ENCODE measurements around the gene FKBP8. TPM values are rescaled to one million over a fixed set of nuclear protein-coding genes. Genes with fewer than 3 reads are reported as not detected.
"Not testable (repeated sequence)": the region's sequence is repeated elsewhere in the genome, so short reads cannot be mapped to it uniquely, and the experiment has no call there.

FKBP8 gene
- total RNA-seq, 2 experiments from 2014 or later = 147 to 152 TPM

GRCh38 chr19:18523841-18524240, 19.5 kb downstream of the FKBP8 start:
- ChIA-PET CTCF (no interaction called here), POLR2A (interaction anchor here (1.0 to 5.1 kb wide), 5 partner anchors 10 to 65 kb away, joined by 3 to 59 read pairs (median 4); partner anchors contain the start of genes REX1BD and UBA52)
- no peaks in the 10 kb centered on the region for H3K9me3 Mint-ChIP-seq
- H3K27me3 ChIP-seq (ENCODE audit: control insufficient read depth in 1 of 2, insufficient read depth in 2 of 2, low read length in 2 of 2) = no peaks in the 10 kb centered on the region
- peak overlapping the region; percentile 86 for H3K27ac Mint-ChIP-seq
- H3K27me3 Mint-ChIP-seq = no peaks in the 10 kb centered on the region
- peaks cover 13% of the 10 kb centered on the region for H3K4me1 Mint-ChIP-seq (ENCODE audit: low read depth)
- intact Hi-C loops (cut with DNase I, micrococcal nuclease) = loop anchor here (2.0 to 10.0 kb wide), 5 partner anchors 63 to 395 kb away; partner anchors contain the start of genes COPE (in 2 of the 2), DDX49 (in 2 of the 2), REX1BD (in 1 of the 2) and UPF1 (in 1 of the 2)
- no peak overlapping the region for H3K4me3 Mint-ChIP-seq
- peaks cover 30% of the 10 kb centered on the region for H3K4me1 ChIP-seq (ENCODE audit: insufficient read depth, low read length)
- H3K27ac ChIP-seq (ENCODE audit: low read depth in 1 of 2, low read length in 2 of 2) = no peak overlapping the region
- ATAC-seq (ENCODE audit: poor library complexity) (no peak), DNase-seq (no peak)
- TF ChIP-seq CTCF (IDR thresholded peaks at IDR 0.05) = no peak
- H3K36me3 Mint-ChIP-seq (ENCODE audit: low read depth) = peaks cover 6% of the 10 kb centered on the region
- H3K36me3 ChIP-seq (ENCODE audit: insufficient read depth, low read length) = peaks cover 3% of the 10 kb centered on the region
- H3K4me3 ChIP-seq (ENCODE audit: low read length) = no peak overlapping the region
- no peaks in the 10 kb centered on the region for H3K9me3 ChIP-seq (ENCODE audit: control insufficient read depth in 1 of 2, insufficient read depth in 1 of 2, low read length in 2 of 2)

- not testable (repeated sequence) for H3K36me3 ChIP-seq (ENCODE audit: insufficient read depth, low read length); H3K9me3 ChIP-seq (ENCODE audit: control insufficient read depth in 1 of 2, insufficient read depth in 1 of 2, low read length in 2 of 2); DNase-seq; H3K27me3 Mint-ChIP-seq; H3K4me3 Mint-ChIP-seq; H3K36me3 Mint-ChIP-seq (ENCODE audit: low read depth); ATAC-seq (ENCODE audit: poor library complexity); H3K9me3 Mint-ChIP-seq; H3K27me3 ChIP-seq (ENCODE audit: control insufficient read depth in 1 of 2, insufficient read depth in 2 of 2, low read length in 2 of 2)
- POLR2A ChIA-PET = interaction anchor here (0.6 to 5.1 kb wide), 13 partner anchors 9 to 396 kb away, joined by 3 to 59 read pairs (median 8); partner anchors contain the start of genes COPE, DDX49, FKBP8 and JUND
- intact Hi-C loops (cut with DNase I, micrococcal nuclease) = loop anchor here (1.0 to 10.0 kb wide), 11 partner anchors 20 to 396 kb away; partner anchors contain the start of genes COPE (in 2 of the 2), DDX49 (in 2 of the 2), UBA52 (in 2 of the 2) and FKBP8 (in 1 of the 2)
- CTCF ChIA-PET = interaction anchor here (1.1 to 2.3 kb wide), 5 partner anchors 21 to 71 kb away, joined by 3 to 5 read pairs (median 4); partner anchors contain the start of genes FKBP8 and KXD1
- Mint-ChIP-seq H3K27ac (peak overlapping the region; percentile 86), H3K4me1 (ENCODE audit: low read depth) (peaks cover 13% of the 10 kb centered on the region)
- H3K4me3 ChIP-seq (ENCODE audit: low read length) = peak overlapping the region; percentile 26
- H3K4me1 ChIP-seq (ENCODE audit: insufficient read depth, low read length) = peaks cover 39% of the 10 kb centered on the region
- peak overlapping the region; percentile 67 to 90 for H3K27ac ChIP-seq (ENCODE audit: low read depth in 1 of 2, low read length in 2 of 2)
Measured at GRCh38 chr19:18522862-18523440, 20.4 kb downstream of the FKBP8 start.

GRCh38 chr19:18522124-18522861, 21.1 kb downstream of the FKBP8 start:
- Mint-ChIP-seq H3K27me3 (no peaks in the 10 kb centered on the region), H3K36me3 (ENCODE audit: low read depth) (peaks cover 6% of the 10 kb centered on the region), H3K4me1 (ENCODE audit: low read depth) (peaks cover 13% of the 10 kb centered on the region), H3K9me3 (no peaks in the 10 kb centered on the region), H3K27ac (peak overlapping the region; percentile 86), H3K4me3 (peak overlapping the region; percentile 97)
- H3K36me3 ChIP-seq (ENCODE audit: insufficient read depth, low read length) = peaks cover 3% of the 10 kb centered on the region
- ChIA-PET POLR2A (interaction anchor here (0.6 to 5.1 kb wide), 17 partner anchors 10 to 397 kb away, joined by 3 to 59 read pairs (median 7); partner anchors contain the start of genes COPE, DDX49, FKBP8 and JUND), CTCF (interaction anchor here (1.1 to 4.2 kb wide), 7 partner anchors 22 to 72 kb away, joined by 3 to 35 read pairs (median 5); partner anchors contain the start of genes FKBP8 and KXD1)
- DNase-seq (peak; percentile 100), ATAC-seq (ENCODE audit: poor library complexity) (peak; percentile 87)
- intact Hi-C loops (cut with DNase I, micrococcal nuclease) = loop anchor here (1.0 to 10.0 kb wide), 11 partner anchors 21 to 397 kb away; partner anchors contain the start of genes COPE (in 2 of the 2), DDX49 (in 2 of the 2), UBA52 (in 2 of the 2) and FKBP8 (in 1 of the 2)
- no peaks in the 10 kb centered on the region for H3K9me3 ChIP-seq (ENCODE audit: control insufficient read depth in 1 of 2, insufficient read depth in 1 of 2, low read length in 2 of 2)
- H3K27me3 ChIP-seq (ENCODE audit: control insufficient read depth in 1 of 2, insufficient read depth in 2 of 2, low read length in 2 of 2) = no peaks in the 10 kb centered on the region
- peak overlapping the region; percentile 79 for H3K4me3 ChIP-seq (ENCODE audit: low read length)
- TF ChIP-seq CTCF (IDR thresholded peaks at IDR 0.05) = no peak
- peak overlapping the region; percentile 90 to 95 for H3K27ac ChIP-seq (ENCODE audit: low read depth in 1 of 2, low read length in 2 of 2)
- peaks cover 45% of the 10 kb centered on the region for H3K4me1 ChIP-seq (ENCODE audit: insufficient read depth, low read length)
